HG03159 (cell line): ENCODE measurements around the gene FLT1.

Experiments used
- ATAC-seq: cut with Tn5 transposase; IDR thresholded peaks from one replicate; pipeline ENCODE4 v1.9.1; 2021; ENCODE audit warnings: mild to moderate bottlenecking, moderate library complexity; ENCODE audit not compliant: unreplicated experiment

The FLT1 gene

GRCh38 chr13:28490061-28490460, 4.9 kb downstream of the FLT1 start:
- ATAC-seq = no peak

GRCh38 chr13:28489524-28489931, 5.4 kb downstream of the FLT1 start:
- no peak for ATAC-seq

GRCh38 chr13:28488376-28489005, 6.4 kb downstream of the FLT1 start:
- ATAC-seq = no peak

GRCh38 chr13:28485996-28486543, 8.9 kb downstream of the FLT1 start:
- no peak for ATAC-seq

- no peak for ATAC-seq
Observed at GRCh38 chr13:28485551-28485950, 9.4 kb downstream of the FLT1 start.

- no peak for ATAC-seq
Observed at GRCh38 chr13:28485097-28485496, 9.8 kb downstream of the FLT1 start.

- ATAC-seq = no peak
Observed at GRCh38 chr13:28483313-28483931, 11.5 kb downstream of the FLT1 start.

- no peak for ATAC-seq
Observed at GRCh38 chr13:28479005-28479404, 15.9 kb downstream of the FLT1 start.

- no peak for ATAC-seq
Observed at GRCh38 chr13:28478127-28478526, 16.8 kb downstream of the FLT1 start.

- no peak for ATAC-seq
Observed at GRCh38 chr13:28477709-28477973, 17.3 kb downstream of the FLT1 start.

GRCh38 chr13:28476919-28477708, 17.8 kb downstream of the FLT1 start:
- ATAC-seq = no peak

GRCh38 chr13:28475916-28476725, 18.8 kb downstream of the FLT1 start:
- no peak for ATAC-seq

GRCh38 chr13:28474491-28475134, 20.3 kb downstream of the FLT1 start:
- no peak for ATAC-seq

- ATAC-seq = no peak
Observed at GRCh38 chr13:28473044-28473443, 21.9 kb downstream of the FLT1 start.

- no peak for ATAC-seq
Observed at GRCh38 chr13:28471421-28471820, 23.5 kb downstream of the FLT1 start.

GRCh38 chr13:28470296-28470695, 24.6 kb downstream of the FLT1 start:
- no peak for ATAC-seq

GRCh38 chr13:28469316-28469715, 25.6 kb downstream of the FLT1 start:
- ATAC-seq = no peak

GRCh38 chr13:28468023-28468915, 26.7 kb downstream of the FLT1 start:
- ATAC-seq = no peak

- ATAC-seq = no peak
Observed at GRCh38 chr13:28467034-28467433, 27.9 kb downstream of the FLT1 start.

GRCh38 chr13:28466151-28466550, 28.8 kb downstream of the FLT1 start:
- no peak for ATAC-seq
